ENCODE results near the gene UNC5C.

UNC5C gene

GRCh38 chr4:95314573-95314972 is 234.2 kb downstream of the UNC5C start:
- Histone ChIP-seq H3K9me3 (no peaks in the 10 kb centered on the region), H3K4me3 (ENCODE audit: low read depth, low read length) (no peak overlapping the region), H3K27me3 (no peaks in the 10 kb centered on the region), H3K36me3 (peaks cover 3% of the 10 kb centered on the region; the same call in 1 of the 2 replicates), H3K4me1 (peaks cover 26% of the 10 kb centered on the region)
- DNase-seq: no peak
- no peak for TF ChIP-seq CTCF (IDR thresholded peaks at IDR 0.05; ENCODE audit: low read depth, low read length)

GRCh38 chr4:95304898-95305297 is 243.9 kb downstream of the UNC5C start:
- no peaks in the 10 kb centered on the region for H3K9me3 ChIP-seq
- H3K27me3 ChIP-seq: no peaks in the 10 kb centered on the region
- no peak for DNase-seq
- peaks cover 46% of the 10 kb centered on the region for H3K4me1 ChIP-seq
- no peak overlapping the region for H3K4me3 ChIP-seq (ENCODE audit: low read depth, low read length)
- peaks cover 24% of the 10 kb centered on the region for H3K36me3 ChIP-seq
- no peak for TF ChIP-seq CTCF (IDR thresholded peaks at IDR 0.05; ENCODE audit: low read depth, low read length)

GRCh38 chr4:95300304-95300703 is 248.5 kb downstream of the UNC5C start:
- DNase-seq: no peak
- H3K4me3 ChIP-seq (ENCODE audit: low read depth, low read length): no peak overlapping the region
- H3K36me3 ChIP-seq: peaks cover 68% of the 10 kb centered on the region
- TF ChIP-seq CTCF (IDR thresholded peaks at IDR 0.05; ENCODE audit: low read depth, low read length): no peak
- no peaks in the 10 kb centered on the region for H3K27me3 ChIP-seq
- H3K9me3 ChIP-seq: no peaks in the 10 kb centered on the region
- H3K4me1 ChIP-seq: peaks cover 18% of the 10 kb centered on the region

- DNase-seq: no peak
- H3K36me3 ChIP-seq: peaks cover 82% of the 10 kb centered on the region
- H3K27me3 ChIP-seq: no peaks in the 10 kb centered on the region
- no peak overlapping the region for H3K4me3 ChIP-seq (ENCODE audit: low read depth, low read length)
- no peaks in the 10 kb centered on the region; the same call in 1 of the 2 replicates for H3K4me1 ChIP-seq
- no peaks in the 10 kb centered on the region for H3K9me3 ChIP-seq
- TF ChIP-seq CTCF (IDR thresholded peaks at IDR 0.05; ENCODE audit: low read depth, low read length): no peak
Observed at GRCh38 chr4:95296052-95296451, 252.7 kb downstream of the UNC5C start.

- no peaks in the 10 kb centered on the region for H3K27me3 ChIP-seq
- no peak for TF ChIP-seq CTCF (IDR thresholded peaks at IDR 0.05; ENCODE audit: low read depth, low read length)
- H3K4me1 ChIP-seq: no peaks in the 10 kb centered on the region; the same call in 1 of the 2 replicates
- peaks cover 77% of the 10 kb centered on the region for H3K36me3 ChIP-seq
- DNase-seq: no peak
- H3K4me3 ChIP-seq (ENCODE audit: low read depth, low read length): no peak overlapping the region
- no peaks in the 10 kb centered on the region for H3K9me3 ChIP-seq
Observed at GRCh38 chr4:95295157-95295556, 253.6 kb downstream of the UNC5C start.

GRCh38 chr4:95294321-95294720 is 254.5 kb downstream of the UNC5C start:
- peaks cover 72% of the 10 kb centered on the region for H3K36me3 ChIP-seq
- no peak for TF ChIP-seq CTCF (IDR thresholded peaks at IDR 0.05; ENCODE audit: low read depth, low read length)
- no peak for DNase-seq

More at GRCh38 chr4:95294321-95294720, 254.5 kb downstream of the UNC5C start:
- H3K4me1 ChIP-seq: no peaks in the 10 kb centered on the region; the same call in 1 of the 2 replicates
- no peaks in the 10 kb centered on the region for H3K9me3 ChIP-seq
- no peaks in the 10 kb centered on the region for H3K27me3 ChIP-seq
- H3K4me3 ChIP-seq (ENCODE audit: low read depth, low read length): no peak overlapping the region

Measured in BE2C (cell line).